A172 (cell line): ENCODE measurements around the gene HNRNPK. TPM values are rescaled to one million over a fixed set of nuclear protein-coding genes. Genes with fewer than 3 reads are reported as not detected.
"Not testable (repeated sequence)": the region's sequence is repeated elsewhere in the genome, so short reads cannot be mapped to it uniquely, and the experiment has no call there.

Experiments
- DNase-seq: peaks from one replicate; pipeline ENCODE4 v3.0.0-alpha.2; 2015; ENCODE audit warnings: low spot score
- total RNA-seq: library from RNA; depleted of rRNA; stranded (reverse); fragments of >200 nt; shearing (Covaris generic); gene quantifications from 2 replicates; pipeline ENCODE4 v1.2.3, GENCODE V29; 2014

The HNRNPK gene
- total RNA-seq, 1 experiment from 2014 or later, result 694 TPM

GRCh38 chr9:83977196-83977595 is 2.8 kb downstream of the HNRNPK start:
- no peak for DNase-seq

- DNase-seq, result no peak
Observed at GRCh38 chr9:83976372-83976771, 3.6 kb downstream of the HNRNPK start.

- no peak for DNase-seq
Observed at GRCh38 chr9:83975300-83975699, 4.7 kb downstream of the HNRNPK start.

GRCh38 chr9:83972286-83972685 is 7.7 kb downstream of the HNRNPK start:
- DNase-seq, result no peak

- DNase-seq, result no peak
Observed at GRCh38 chr9:83971485-83971884, 8.5 kb downstream of the HNRNPK start.

- DNase-seq, result no peak
Observed at GRCh38 chr9:83969602-83970001, 10.4 kb downstream of the HNRNPK start.

GRCh38 chr9:83967073-83967472 is 12.9 kb downstream of the HNRNPK start:
- no peak for DNase-seq

GRCh38 chr9:83966209-83966582 is 13.8 kb downstream of the HNRNPK start:
- DNase-seq, result no peak

GRCh38 chr9:83965350-83966208 is 14.4 kb downstream of the HNRNPK start:
- DNase-seq, result no peak

GRCh38 chr9:83964973-83965349 is 15.1 kb downstream of the HNRNPK start:
- DNase-seq, result no peak

GRCh38 chr9:83962165-83962564 is 17.9 kb downstream of the HNRNPK start:
- peak; percentile 25 for DNase-seq

- DNase-seq, result no peak
Observed at GRCh38 chr9:83960991-83961390, 19.0 kb downstream of the HNRNPK start.

GRCh38 chr9:83959061-83959460 is 21.0 kb downstream of the HNRNPK start:
- peak; percentile 86 for DNase-seq

GRCh38 chr9:83957248-83957513 is 22.8 kb downstream of the HNRNPK start:
- no peak for DNase-seq

- DNase-seq, result no peak
Observed at GRCh38 chr9:83956436-83957247, 23.4 kb downstream of the HNRNPK start.

- DNase-seq, result no peak
Observed at GRCh38 chr9:83956086-83956435, 24.0 kb downstream of the HNRNPK start.

GRCh38 chr9:83948096-83948495 is 31.9 kb downstream of the HNRNPK start:
- not testable (repeated sequence) for DNase-seq

- no peak for DNase-seq
Observed at GRCh38 chr9:83940590-83941303, 39.3 kb downstream of the HNRNPK start.

- peak; percentile 60 for DNase-seq
Observed at GRCh38 chr9:83937861-83938455, 42.1 kb downstream of the HNRNPK start.

GRCh38 chr9:83936523-83936922 is 43.5 kb downstream of the HNRNPK start:
- DNase-seq, result no peak

GRCh38 chr9:83935276-83935935 is 44.6 kb downstream of the HNRNPK start:
- peak; percentile 83 for DNase-seq
